Measurements from ENCODE around the gene CRYGA.
A peak's percentile ranks its signal among the peaks of the same experiment; 100 is the strongest.

The CRYGA gene, protein sequence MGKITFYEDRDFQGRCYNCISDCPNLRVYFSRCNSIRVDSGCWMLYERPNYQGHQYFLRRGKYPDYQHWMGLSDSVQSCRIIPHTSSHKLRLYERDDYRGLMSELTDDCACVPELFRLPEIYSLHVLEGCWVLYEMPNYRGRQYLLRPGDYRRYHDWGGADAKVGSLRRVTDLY

DNA sequence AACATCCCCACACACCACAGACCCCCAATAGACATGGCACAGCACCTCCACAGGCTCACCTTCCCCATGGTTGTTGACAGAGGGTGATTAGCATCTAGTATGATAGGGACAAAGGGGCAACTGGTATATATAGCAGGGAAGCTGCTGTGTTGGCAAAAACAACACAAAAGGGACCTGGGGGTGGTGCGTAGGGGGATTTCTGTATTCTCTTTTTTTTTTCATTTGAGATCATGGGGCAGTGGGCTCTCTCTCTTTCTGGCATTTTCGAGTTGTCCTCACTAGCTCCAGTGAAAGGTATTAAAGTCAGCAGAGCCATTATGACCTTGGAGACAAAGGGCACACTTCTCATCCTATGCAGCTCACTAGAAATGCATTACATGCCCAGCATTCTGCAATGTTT lies at the start of gene CRYGA:
CRYGA (minus strand) TSS at position 101 of the 400 bp plus-strand sequence; CDS start at position 68, 33 bp downstream.
- DNase-seq, result no peak

DNA sequence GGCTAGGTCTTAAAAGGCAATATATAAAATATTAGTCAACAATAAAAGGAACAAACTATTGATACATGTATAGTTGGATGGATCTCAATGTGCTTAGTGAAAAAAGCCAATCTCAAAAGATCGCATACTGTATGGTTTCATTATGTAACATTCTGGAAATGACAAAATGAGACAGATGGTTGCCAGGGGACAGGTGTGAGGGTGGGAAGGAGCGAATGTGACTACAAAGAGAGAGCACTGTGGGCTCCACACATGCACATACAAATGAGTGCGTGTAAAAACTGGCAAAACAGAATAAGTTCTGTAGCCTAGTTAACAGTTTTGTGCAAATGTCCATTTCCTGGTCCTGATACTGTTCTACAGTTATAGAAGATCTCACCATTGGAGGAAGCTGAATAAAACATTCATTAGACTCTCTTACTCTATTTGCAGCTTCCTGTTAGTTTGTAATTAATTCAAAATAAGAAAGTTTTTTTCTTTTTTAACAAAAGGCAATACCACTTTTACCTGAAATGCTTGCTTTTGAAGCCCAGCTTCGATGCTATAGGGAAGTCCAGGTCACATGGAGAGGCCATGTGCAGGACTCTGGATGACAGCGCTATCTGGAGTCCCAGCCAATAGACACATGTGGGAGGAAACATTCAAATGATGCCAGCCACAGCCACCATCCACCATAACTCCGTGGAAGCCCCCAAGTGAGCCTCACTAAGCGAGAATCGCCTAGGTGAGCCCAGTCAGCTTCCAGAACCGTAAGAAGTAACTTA lies 47.5 kb upstream of the CRYGA start:
- DNase-seq, result no peak

DNA sequence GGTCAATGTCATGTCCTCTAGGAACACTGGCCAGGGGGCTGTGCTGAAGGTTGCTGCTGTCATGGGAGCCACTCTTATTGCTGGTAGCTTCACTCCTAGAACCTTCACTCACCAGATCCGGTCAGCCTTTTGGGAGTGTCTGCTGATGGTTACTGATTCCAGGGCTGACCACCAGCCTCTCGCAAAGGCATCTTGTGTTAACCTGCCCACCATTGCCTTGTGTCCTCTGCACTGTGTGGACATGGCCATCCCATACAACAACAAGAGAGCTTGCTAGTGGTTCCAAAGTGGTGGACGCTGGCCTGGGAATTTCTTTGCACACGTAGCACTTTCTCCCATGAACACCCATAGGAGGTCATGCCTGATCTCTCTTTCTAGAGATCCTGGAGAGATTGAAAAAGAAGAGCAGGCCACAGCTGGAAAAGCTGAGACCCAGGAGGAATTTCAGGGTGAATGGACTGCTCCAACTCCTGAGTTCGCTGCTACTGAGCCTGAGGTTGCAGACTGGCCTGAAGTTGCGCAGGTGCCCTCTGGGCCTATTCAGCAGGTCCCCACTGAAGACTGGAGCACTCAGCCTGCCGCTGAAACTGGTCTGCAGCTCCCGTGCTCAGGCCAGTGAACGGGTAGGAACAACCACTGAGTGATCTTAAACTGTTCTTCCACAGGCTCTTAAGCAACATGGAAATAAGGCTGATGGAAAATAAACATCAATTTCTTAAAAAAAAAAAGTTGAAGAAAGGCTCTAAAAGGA lies 45.1 kb upstream of the CRYGA start:
- DNase-seq, result no peak

DNA sequence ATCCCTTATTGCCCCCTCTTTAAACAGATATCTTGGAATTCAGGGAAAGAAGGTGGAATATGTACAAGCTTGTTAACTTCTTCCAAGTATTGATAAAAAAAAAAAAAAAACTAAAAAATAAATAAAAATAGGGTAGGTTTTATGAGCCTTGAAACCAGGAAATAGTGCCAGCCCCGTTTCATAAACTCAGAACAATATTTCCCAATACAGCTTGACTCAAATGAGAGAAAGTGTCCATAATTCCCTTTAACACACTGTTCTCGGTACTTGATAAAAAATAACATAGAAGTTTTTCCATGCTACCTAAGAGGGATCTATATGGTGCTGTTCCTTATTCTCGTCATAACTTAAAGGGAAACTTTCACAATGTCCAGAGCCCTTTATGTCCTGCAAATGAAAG lies 44.4 kb upstream of the CRYGA start:
- DNase-seq, result no peak

DNA sequence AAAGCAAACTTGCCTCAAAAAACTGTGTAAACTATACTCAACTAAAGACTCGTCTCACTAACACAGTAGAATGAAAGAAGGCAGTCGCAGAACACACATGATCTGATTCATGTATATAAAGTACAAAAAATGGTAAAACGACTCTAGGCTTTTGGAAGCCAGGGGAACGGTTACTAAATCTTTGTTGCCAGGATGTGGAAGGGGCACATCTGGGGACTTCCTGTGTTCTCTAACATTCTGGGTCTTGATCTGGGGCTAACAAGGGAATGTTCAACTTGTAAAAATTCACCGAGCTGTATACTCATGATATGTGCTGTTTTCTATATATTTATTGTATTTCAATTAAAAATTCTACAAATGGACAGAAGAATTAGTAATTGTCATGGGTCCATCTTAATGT lies 40.8 kb upstream of the CRYGA start:
- no peak for DNase-seq

DNA sequence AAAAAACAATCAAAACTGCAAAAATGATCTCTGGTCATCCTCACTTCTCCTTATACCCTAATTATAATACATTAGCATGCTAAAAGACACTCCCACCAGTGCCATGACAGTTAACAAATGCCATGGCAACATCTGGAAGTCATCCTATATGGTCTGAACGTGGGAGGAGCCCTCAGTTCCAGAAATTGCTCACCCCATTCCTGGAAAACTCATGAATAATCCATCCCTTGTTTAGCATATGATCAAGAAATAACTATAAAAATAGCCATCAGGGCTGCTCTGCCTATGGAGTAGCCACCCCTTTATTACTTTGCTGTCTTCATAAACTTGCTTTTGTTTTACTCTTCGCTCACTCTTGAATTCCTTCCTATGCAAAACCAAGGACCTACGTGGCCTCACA lies 32.1 kb upstream of the CRYGA start:
- DNase-seq, result no peak

DNA sequence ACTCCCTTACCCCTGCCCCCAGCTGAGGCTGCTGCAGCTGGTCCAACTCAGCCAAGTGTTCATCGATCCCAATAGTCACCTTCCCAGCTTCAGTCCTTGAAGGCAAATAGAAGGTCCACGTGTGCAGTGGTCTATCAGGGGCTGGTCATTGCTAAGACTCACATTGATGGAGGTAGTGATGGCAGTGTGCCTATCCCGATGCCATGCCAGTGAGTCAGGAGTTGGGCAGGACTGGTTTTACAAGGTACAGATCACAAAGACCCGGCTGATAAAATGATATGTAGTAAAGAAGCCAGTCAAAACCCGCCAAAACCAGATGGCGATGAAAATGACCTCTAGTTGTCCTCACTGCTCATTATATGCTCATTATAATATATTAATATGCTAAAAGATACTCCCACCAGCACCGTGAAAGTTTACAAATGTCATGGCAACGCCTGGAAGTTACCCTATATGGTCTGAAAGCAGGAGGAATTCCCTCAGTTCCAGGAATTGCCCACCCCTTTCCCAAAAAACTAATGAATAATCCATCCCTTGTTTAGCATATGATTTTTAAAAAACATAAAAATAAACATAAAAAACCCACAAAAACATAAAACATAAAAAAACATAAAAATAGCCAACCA lies 29.3 kb upstream of the CRYGA start:
- no peak for DNase-seq

DNA sequence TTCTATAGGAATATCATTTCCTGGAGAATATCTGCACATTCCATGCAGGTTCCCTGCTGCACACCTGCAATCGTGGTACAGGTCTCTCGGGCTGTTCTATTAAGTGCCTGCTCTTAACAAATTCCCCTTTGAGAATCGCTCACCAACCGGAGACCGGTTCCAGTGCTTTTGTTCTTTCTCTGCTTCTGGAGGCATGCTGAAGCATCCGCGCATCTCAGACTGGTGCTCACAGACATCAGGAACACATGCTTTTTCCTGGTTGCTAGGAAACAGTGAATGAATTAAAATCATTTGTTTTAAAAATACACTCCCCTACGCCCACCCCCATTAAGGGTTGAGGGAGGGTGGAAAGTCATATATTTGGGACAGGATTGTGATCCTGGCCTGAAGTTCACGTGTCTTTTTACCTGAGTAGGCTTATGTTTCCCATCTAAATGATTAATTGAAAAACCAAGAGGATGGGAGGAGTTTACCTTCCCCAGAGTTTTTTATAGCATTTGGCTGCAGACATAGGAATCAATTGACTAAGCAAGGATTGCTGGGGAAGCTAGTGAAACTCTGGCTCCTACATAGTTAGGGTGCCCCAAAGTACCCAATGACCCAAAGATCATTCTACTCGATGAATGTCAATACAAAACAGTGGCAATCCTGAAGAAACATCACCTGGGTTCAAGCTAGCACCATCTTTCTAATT lies 26.6 kb upstream of the CRYGA start, which contains the start of gene C2orf80:
C2orf80 (minus strand) TSS at position 221 of the 694 bp plus-strand sequence. CDS start 3,044 bp downstream, outside the sequence.
- DNase-seq, result no peak

DNA sequence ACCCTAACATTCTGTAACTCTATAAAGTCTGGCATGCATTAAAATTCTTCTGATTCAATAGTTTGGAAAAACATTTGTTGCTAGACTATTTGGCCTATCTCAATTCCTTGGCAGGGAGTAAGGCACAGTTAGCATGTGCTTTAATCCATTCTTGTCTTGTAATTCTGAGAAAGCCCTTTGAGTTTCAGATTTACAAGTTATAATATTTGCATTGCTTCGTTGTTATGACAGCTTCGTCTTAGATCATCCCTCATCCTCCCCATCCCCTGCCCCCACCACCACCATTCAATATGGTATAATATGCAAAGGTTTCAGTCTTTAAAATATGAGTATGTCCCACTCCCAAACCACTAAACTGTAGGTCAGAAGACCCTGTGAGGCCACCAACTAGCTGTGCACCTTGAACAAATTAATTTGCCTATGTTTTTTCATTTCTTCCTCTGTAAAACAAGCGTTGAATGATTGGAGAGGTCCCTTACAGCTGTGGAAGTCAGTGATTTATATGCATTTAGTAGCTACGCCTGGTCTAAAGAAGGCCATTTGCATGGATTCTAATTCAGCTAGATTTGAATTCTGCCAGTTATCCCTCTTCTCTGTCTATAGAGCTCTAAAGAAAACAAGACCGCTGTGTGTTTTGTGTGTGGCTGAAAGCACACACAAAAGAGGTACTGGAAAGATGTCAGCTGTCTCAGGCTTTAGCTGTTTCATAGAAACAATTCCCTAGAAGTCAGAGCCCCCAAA lies 25.9 kb upstream of the CRYGA start:
- DNase-seq, result no peak

DNA sequence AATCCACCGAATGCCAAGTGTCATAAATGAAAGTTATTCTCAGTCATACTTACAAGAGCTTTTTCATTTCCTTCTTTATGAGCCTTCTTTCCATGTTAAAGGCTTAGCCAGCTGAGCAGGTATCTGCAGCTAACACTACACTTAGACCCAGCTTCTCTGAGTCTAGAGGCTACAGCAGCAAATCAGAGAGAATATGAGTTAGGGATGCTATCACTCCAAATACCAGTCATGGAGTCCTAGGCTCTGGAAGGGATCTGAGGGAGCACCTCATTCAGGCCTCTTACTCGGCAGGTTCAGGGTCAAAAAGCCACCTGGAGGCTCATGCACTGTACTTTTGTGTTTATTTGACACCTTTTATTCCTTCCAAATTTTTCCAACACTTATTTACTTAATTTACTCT lies 23.5 kb upstream of the CRYGA start:
- no peak for DNase-seq

DNA sequence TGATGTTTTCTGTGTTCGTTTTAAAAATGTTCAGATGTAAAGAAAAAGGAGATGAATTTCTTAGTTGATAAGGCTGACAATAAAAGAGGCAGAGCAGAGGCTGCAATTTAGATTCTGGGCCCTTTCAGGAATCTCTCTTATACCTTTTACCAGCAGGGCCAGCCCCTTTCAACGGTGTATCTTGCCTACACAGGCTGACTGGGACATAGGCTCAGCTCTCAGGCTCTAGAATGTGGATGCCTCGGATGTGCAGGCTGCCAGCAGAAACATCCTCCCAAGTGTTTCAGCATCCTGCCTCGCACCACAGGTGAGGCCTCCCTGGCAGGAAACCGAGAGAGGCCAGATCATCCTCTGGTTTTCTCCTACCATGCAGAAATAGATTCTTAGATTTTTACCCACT lies 23.1 kb upstream of the CRYGA start:
- DNase-seq, result no peak

DNA sequence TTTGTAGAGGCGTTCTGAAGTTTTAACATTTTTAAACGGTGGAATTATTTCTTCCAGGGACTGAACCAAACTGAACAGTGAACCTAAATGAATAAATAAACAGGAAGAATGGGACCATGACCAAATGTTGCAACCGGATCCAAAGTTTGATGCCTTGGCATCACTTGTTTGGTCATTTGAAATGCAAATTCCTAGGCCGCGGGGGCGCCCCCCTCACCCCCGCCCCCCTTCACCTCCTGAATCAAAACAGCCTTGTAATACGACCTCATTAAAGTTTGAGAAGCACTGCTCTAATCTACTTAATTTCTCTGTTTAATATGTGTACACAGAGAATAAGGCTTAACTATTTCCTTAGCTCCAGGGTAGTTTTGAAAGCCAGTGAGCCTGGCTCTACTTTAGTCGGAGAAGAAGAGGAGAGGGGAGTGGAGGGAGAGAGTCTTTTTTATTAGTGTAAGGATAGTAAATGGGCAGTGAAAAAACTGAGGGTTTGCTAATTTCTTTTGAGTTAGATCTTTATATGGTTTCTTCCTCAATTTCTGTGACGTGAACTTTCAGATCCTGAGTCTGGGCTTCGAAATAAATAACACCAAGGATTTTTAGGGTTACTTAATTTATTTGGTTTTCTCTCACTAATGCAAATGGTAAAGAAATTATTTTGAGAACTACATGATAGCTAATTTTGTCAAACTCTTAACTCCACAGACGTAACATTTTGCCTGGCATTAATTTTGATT lies 20.8 kb upstream of the CRYGA start:
- no peak for DNase-seq

DNA sequence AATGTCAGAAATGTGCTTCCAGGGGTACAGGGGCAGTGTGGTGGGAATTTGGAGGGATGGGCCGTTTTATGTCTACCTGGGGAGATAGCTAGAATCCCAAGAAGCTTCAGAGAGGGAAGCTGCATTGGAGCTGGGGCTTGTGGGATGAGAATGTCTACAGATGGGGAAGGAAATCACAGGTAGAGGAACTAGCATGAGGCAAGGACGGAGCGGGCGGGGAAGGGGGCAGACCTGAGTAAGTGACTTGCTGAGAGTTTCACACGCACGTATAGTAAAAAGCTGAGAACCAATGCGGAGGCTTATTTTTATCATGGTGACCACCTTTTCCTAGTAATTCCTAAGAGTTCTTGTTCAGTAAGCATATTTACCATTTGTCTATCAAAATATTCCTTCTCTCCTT lies 20.1 kb upstream of the CRYGA start:
- no peak for DNase-seq

DNA sequence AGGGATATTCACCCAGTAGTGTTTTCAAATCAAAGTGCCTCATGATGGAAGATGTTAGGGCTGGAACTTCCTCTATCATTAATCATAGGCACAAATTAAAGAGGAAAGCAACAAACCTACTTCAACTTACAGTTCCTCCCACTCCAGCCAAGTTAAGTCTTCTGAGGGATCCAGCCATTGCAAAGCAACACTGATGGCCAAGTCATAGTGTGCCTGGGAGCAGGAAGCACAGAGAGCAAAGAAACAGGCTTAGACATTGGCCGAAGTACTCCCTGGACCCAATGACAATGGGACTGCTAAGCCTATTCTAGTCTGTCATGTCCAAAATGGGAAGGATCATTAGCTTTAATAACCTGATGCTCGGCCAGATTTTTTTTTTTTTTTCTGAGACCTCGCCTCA lies 19.4 kb upstream of the CRYGA start:
- no peak for DNase-seq

DNA sequence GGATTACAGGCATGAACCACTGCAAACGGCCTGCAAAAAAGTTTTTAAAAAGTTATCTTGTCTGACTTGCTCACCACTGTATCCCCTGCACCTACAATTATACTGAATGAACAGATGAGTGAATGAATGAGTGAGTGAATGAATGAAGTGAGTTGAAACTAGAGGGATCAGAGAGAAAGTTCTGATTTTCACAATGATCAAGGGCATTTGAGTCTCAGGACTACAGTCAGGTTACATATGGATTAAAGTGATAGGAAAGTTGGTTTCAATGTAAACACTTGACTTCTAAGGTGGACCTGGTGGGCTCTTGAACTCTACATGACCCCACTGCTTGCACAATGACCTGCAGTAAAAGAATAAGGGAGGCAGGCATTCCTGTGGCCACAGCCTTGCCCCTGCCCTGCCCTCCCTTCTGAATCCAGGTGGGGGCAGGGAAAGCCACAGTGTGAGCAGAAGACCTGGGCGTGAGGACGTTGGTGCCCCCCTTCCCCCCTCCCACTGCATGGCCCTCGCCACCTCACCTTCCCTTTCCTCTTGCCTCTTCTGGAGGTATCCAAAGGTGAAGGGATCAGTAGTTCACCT lies 15.7 kb upstream of the CRYGA start:
- DNase-seq, result no peak

DNA sequence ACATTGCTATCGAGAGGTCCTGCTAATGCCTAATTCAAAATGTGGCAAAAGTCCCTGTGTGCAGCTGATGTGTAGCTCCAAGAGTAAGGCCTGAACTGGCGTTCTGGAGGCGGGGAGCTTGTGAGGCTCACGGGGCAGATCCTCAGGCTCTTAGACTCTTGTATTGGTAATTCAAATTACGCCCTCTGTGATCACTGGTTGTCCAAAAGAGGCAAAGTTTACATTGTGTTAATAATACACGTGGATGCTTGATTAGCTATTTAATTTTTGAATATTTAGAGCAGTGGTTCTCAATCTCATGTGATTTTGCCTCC lies 12.4 kb upstream of the CRYGA start:
- DNase-seq, result no peak

DNA sequence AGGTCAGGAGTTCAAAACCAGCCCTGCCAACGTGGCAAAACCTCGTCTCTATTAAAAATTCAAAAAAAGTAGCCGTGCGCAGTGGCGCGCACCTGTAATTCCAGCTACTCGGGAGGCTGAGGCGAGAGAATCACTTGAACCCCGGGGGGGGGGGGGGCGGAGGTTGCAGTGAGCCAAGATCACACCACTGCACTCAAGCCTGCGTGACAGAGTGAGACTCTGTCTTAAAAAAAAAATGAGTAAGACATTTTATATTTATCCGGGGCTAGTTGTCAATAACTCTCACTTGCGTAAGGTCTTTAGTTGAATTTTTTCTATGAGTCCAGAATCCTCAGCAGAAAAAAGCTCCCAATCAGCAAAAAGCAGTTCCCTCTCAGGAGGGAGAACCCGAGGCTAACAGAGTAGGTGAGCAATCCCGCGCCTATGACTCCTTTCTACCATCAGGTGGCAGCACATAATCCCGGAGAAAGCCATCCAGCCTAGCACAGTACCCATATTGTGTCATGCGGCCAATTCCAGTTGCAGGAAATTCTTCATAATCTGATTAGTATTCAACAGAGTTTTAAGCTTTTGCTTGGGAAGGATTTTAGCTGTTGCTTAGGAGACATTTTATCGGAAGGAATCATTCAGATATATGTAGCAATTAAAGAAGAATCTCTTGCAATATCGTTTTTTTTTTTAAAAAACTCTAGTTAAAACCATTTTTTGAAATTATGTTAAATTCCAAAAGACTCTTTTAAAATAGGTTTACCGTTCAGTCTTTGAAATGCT lies 11.9 kb upstream of the CRYGA start:
- DNase-seq, result peak; percentile 45

DNA sequence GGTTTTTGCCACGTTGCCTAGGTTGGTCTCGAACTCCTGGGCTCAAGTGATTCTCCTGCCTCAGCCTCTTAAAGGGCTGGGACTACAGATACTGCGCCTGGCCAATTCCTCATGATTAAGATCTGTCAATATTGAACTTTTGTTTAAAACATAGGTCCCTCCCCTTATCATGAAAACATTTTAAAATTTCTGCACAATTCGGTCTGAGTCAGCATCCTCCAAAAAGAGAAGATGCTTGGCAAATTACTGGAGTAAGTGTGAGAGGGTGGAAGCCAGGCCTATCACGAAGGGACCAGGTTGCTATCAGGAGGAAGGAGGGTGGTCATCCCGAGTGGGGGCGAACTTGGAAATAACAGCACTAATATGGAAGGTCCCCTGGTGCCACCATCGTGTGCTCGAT lies 10.8 kb upstream of the CRYGA start:
- DNase-seq, result no peak

DNA sequence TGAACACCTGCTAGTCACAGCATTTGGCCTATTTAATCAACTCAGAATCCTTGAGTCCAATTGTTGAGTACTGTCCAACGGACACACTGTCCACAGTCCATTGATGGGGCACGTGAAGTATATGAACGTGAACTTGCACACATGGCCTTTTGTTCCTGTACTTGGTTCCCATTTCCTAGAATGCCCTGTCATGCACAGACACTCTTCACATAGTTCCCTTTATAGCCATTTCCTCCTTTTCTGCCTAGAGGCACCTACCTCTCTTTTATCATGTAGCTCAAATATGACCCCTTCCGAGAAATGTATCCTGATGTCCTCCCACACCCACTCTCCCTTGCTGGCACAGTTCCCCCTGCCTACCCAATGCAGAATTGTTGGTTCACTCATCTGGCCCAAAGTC lies 8.7 kb upstream of the CRYGA start:
- no peak for DNase-seq

DNA sequence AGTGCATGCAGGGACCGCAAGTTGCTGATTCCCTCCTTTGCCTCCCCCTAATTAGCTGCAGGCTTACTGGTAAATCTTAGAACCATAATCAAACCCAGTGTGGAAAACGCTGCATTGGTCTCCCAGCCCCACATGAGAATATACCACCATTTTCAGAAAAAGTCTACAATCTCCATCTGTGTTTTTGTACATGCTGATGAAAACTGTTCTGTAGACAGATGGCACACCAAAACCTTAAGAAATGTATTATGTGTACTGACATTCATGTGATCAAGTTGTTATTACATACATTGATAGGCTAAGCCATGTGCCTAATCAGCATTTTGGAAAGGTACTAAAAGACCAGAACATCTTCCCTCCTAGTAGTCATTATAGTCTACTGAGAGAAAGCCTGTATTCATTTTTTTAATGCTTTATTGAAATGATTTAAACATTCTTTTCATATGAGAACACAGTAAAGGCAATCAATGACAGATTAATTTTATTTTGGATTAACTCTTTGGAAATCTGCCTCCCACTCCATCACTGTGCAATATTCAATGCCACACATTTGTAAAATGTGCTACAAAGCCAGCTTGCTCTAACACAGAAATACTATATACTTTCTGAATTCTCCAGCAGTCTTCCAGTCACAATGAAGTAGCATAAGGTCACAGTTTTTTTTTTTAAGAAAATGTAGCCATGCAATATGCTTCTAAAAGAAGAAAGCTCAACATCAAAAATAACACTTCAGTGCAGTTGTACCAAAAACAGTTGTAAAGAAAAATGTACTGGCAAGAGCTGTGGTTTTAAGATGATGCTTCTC lies 1.8 kb upstream of the CRYGA start:
- no peak for DNase-seq
